Stimulated activated CD8-positive, alpha-beta memory T cell treated with anti-CD3 and anti-CD28 coated beads, Interleukin-7, amount 100 ng/mL, for 4 hours (primary cell): ENCODE results near the gene CSN1S1.
"Not testable (repeated sequence)": the region's sequence is repeated elsewhere in the genome, so short reads cannot be mapped to it uniquely, and the experiment has no call there.

ENCODE experiments used
- DNase-seq, 2 donors: peaks; one replicate each; pipeline ENCODE4 v3.0.0-alpha.2; 2020; ENCODE audit warnings: low read depth in 2 of 2

CSN1S1 gene

GRCh38 chr4:69930768-69931167 is at the start of gene CSN1S1:
Gene CSN1S1 (plus strand): TSS chr4:69931068. CDS start chr4:69932556, 1,488 bp downstream.
- no peak for DNase-seq

GRCh38 chr4:69881173-69881773 is 49.6 kb upstream of the CSN1S1 start:
- DNase-seq: no peak

- DNase-seq: no peak
Measured at GRCh38 chr4:69882150-69882549, 48.7 kb upstream of the CSN1S1 start.

GRCh38 chr4:69888336-69888735 is 42.5 kb upstream of the CSN1S1 start:
- no peak for DNase-seq

GRCh38 chr4:69894186-69894585 is 36.7 kb upstream of the CSN1S1 start:
- no peak for DNase-seq

- DNase-seq: no peak
Measured at GRCh38 chr4:69894721-69895120, 36.1 kb upstream of the CSN1S1 start.

- DNase-seq: no peak
Measured at GRCh38 chr4:69896530-69897116, 34.2 kb upstream of the CSN1S1 start.

- DNase-seq: no peak
Measured at GRCh38 chr4:69907151-69907550, 23.7 kb upstream of the CSN1S1 start.

GRCh38 chr4:69909195-69909594 is 21.7 kb upstream of the CSN1S1 start:
- no peak for DNase-seq

- DNase-seq: no peak
Measured at GRCh38 chr4:69910016-69910782, 20.7 kb upstream of the CSN1S1 start.

GRCh38 chr4:69920874-69921273 is 10.0 kb upstream of the CSN1S1 start:
- DNase-seq: no peak

GRCh38 chr4:69923782-69924410 is 7.0 kb upstream of the CSN1S1 start:
- not testable (repeated sequence) for DNase-seq

- no peak for DNase-seq
Measured at GRCh38 chr4:69934150-69934549, 3.3 kb downstream of the CSN1S1 start.

- DNase-seq: no peak
Measured at GRCh38 chr4:69936566-69936965, 5.7 kb downstream of the CSN1S1 start.

- no peak for DNase-seq
Measured at GRCh38 chr4:69951602-69952001, 20.7 kb downstream of the CSN1S1 start.

GRCh38 chr4:69957209-69957608 is 26.3 kb downstream of the CSN1S1 start:
- no peak for DNase-seq

GRCh38 chr4:69965628-69966027 is 34.8 kb downstream of the CSN1S1 start, which contains the start of gene CSN2:
Gene CSN2 (minus strand): TSS chr4:69965728. CDS start chr4:69960995, 4,733 bp downstream.
- no peak for DNase-seq

- no peak for DNase-seq
Measured at GRCh38 chr4:69970071-69970470, 39.2 kb downstream of the CSN1S1 start.

GRCh38 chr4:69974631-69975030 is 43.8 kb downstream of the CSN1S1 start:
- no peak for DNase-seq

- DNase-seq: no peak
Measured at GRCh38 chr4:69977582-69977981, 46.7 kb downstream of the CSN1S1 start.

GRCh38 chr4:69984030-69984443 is 53.2 kb downstream of the CSN1S1 start:
- DNase-seq: no peak

- DNase-seq: no peak
Measured at GRCh38 chr4:69986663-69987062, 55.8 kb downstream of the CSN1S1 start.
